Measurements from ENCODE around the gene CUEDC1.

DNA sequence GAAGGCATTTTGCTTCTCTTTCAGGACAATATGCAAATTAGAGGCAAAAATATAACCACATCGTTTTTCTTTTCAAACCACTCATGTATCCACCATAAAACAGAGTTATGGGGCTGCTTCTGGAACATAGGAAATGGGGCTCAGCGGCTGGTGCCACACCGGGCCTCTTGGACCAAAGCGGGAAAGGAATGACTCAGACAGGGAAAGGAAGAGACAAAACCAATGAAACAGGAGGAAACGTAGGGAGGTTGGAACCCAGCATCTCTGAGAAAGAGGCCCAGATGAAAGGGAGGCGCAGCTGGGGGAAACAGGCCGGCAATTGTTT, 28.5 kb downstream of the CUEDC1 start:
- TF ChIP-seq EZH2 (IDR thresholded peaks at IDR 0.05; ENCODE audit: borderline replicate concordance, low read depth, low read length, severe bottlenecking): no peak
- no peak for TF ChIP-seq CTCF (IDR thresholded peaks at IDR 0.05; ENCODE audit: borderline replicate concordance, extremely low read depth, low read length, poor library complexity, severe bottlenecking)

Data from DND-41 (cell line).